Measurements from ENCODE around the gene DNAJC7. TPM values are rescaled to one million over a fixed set of nuclear protein-coding genes. Genes with fewer than 3 reads are reported as not detected.

Gene DNAJC7, protein sequence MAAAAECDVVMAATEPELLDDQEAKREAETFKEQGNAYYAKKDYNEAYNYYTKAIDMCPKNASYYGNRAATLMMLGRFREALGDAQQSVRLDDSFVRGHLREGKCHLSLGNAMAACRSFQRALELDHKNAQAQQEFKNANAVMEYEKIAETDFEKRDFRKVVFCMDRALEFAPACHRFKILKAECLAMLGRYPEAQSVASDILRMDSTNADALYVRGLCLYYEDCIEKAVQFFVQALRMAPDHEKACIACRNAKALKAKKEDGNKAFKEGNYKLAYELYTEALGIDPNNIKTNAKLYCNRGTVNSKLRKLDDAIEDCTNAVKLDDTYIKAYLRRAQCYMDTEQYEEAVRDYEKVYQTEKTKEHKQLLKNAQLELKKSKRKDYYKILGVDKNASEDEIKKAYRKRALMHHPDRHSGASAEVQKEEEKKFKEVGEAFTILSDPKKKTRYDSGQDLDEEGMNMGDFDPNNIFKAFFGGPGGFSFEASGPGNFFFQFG
- total RNA-seq (ENCODE audit: unreplicated experiment), result 124 TPM
- long read RNA-seq, transcript DNAJC7-217 (1 exons, 1,762 nt), result minor isoform, 5 of 39 reads
- long read RNA-seq, transcript DNAJC7-203 (14 exons, 2,022 nt), result major isoform, 11 of 39 reads
- long read RNA-seq, partial matches to known transcripts, result 8 of 39 reads
- long read RNA-seq, other reads (novel, unspliced or antisense), result 10 of 39 reads

GRCh38 chr17:42016941-42017865 lies at the start of gene DNAJC7:
DNAJC7 (minus strand) TSS chr17:42017439; CDS start chr17:42017416, 23 bp downstream.
- peaks cover 12% of the 10 kb centered on the region for H3K9me3 Mint-ChIP-seq (ENCODE audit: unreplicated experiment)
- peak; percentile 92 for DNase-seq
- TF ChIP-seq, protein P1, sequence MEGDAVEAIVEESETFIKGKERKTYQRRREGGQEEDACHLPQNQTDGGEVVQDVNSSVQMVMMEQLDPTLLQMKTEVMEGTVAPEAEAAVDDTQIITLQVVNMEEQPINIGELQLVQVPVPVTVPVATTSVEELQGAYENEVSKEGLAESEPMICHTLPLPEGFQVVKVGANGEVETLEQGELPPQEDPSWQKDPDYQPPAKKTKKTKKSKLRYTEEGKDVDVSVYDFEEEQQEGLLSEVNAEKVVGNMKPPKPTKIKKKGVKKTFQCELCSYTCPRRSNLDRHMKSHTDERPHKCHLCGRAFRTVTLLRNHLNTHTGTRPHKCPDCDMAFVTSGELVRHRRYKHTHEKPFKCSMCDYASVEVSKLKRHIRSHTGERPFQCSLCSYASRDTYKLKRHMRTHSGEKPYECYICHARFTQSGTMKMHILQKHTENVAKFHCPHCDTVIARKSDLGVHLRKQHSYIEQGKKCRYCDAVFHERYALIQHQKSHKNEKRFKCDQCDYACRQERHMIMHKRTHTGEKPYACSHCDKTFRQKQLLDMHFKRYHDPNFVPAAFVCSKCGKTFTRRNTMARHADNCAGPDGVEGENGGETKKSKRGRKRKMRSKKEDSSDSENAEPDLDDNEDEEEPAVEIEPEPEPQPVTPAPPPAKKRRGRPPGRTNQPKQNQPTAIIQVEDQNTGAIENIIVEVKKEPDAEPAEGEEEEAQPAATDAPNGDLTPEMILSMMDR (IDR thresholded peaks at IDR 0.05; ENCODE audit: partially characterized antibody, unreplicated experiment), result no peak
- peaks cover 7% of the 10 kb centered on the region for H3K27me3 Mint-ChIP-seq (ENCODE audit: unreplicated experiment)
- peaks cover 25% of the 10 kb centered on the region for H3K4me1 Mint-ChIP-seq (ENCODE audit: low read depth, unreplicated experiment)
- no peaks in the 10 kb centered on the region for H3K36me3 Mint-ChIP-seq (ENCODE audit: unreplicated experiment)
- H3K27ac Mint-ChIP-seq (ENCODE audit: unreplicated experiment), result peak within 1 kb of the TSS; percentile 98
- H3K4me3 Mint-ChIP-seq (ENCODE audit: unreplicated experiment), result peak within 1 kb of the TSS; percentile 99

GRCh38 chr17:42065201-42065600 lies 48.0 kb upstream of the DNAJC7 start:
- Mint-ChIP-seq H3K27ac (ENCODE audit: unreplicated experiment) (no peak overlapping the region), H3K4me1 (ENCODE audit: low read depth, unreplicated experiment) (peaks cover 3% of the 10 kb centered on the region), H3K27me3 (ENCODE audit: unreplicated experiment) (peaks cover 7% of the 10 kb centered on the region), H3K36me3 (ENCODE audit: unreplicated experiment) (no peaks in the 10 kb centered on the region), H3K4me3 (ENCODE audit: unreplicated experiment) (no peak overlapping the region), H3K9me3 (ENCODE audit: unreplicated experiment) (peaks cover 1% of the 10 kb centered on the region)
- no peak for DNase-seq
- TF ChIP-seq, protein P1 (IDR thresholded peaks at IDR 0.05; ENCODE audit: partially characterized antibody, unreplicated experiment), result no peak

DNA sequence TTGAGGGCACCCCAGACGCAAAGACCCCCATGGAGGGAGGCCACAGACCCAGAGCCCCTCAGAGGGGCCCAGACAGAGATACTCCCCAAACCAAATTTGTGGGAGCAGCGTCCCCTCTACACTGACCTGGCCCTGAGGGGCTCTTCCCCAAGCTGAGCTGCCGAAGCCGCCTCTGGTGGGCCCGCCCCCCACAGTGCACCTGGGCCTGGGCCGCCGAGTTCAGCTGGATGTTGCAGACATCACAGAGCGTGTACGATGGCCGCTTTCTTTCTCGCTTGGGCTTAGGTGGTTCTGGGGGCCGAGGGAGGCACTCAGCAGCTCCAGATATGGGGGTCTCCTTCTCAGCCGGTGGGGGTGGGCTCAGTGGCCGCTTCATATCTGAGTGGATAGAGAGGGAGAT lies 45.4 kb upstream of the DNAJC7 start:
- TF ChIP-seq, protein P1 (IDR thresholded peaks at IDR 0.05; ENCODE audit: partially characterized antibody, unreplicated experiment), result no peak

GRCh38 chr17:42061646-42062487 lies 44.6 kb upstream of the DNAJC7 start:
- DNase-seq, result no peak
- Mint-ChIP-seq H3K9me3 (ENCODE audit: unreplicated experiment) (peaks cover 1% of the 10 kb centered on the region), H3K4me3 (ENCODE audit: unreplicated experiment) (no peak overlapping the region), H3K27me3 (ENCODE audit: unreplicated experiment) (peaks cover 9% of the 10 kb centered on the region), H3K27ac (ENCODE audit: unreplicated experiment) (no peak overlapping the region), H3K36me3 (ENCODE audit: unreplicated experiment) (no peaks in the 10 kb centered on the region), H3K4me1 (ENCODE audit: low read depth, unreplicated experiment) (peaks cover 3% of the 10 kb centered on the region)
- TF ChIP-seq, protein P1 (IDR thresholded peaks at IDR 0.05; ENCODE audit: partially characterized antibody, unreplicated experiment), result no peak

More for the DNA sequence above, 45.4 kb upstream of the DNAJC7 start:
- Mint-ChIP-seq H3K9me3 (ENCODE audit: unreplicated experiment) (peaks cover 1% of the 10 kb centered on the region), H3K4me3 (ENCODE audit: unreplicated experiment) (no peak overlapping the region), H3K27me3 (ENCODE audit: unreplicated experiment) (peaks cover 9% of the 10 kb centered on the region), H3K27ac (ENCODE audit: unreplicated experiment) (no peak overlapping the region), H3K4me1 (ENCODE audit: low read depth, unreplicated experiment) (peaks cover 3% of the 10 kb centered on the region), H3K36me3 (ENCODE audit: unreplicated experiment) (no peaks in the 10 kb centered on the region)
- no peak for DNase-seq

Data from glutamatergic neuron (in vitro differentiated cells).